ENCODE results near the gene MAGEA3.

DNA sequence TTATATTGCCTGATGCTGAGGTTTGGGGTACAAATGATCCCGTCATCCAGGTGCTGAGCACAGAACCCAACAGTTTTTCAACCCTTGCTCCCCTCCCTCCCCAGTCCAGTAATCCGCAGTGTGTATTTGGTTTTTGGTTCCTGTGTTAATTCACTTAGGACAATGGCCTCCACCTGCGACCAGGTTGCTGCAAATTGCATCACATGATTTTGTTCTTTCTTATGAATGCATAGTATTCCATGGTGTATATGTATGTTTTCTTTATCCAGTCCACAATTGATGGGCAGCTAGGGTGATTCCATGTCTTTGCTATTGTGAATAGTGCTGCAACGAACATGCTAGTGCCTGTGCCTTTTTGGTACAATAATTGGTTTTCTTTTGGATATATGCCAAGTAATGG lies 35.5 kb upstream of the MAGEA3 start:
- TF ChIP-seq POLR2AphosphoS5 (IDR thresholded peaks at IDR 0.05; ENCODE audit: insufficient read depth, low read depth, low read length), result no peak
- TF ChIP-seq, protein P1, sequence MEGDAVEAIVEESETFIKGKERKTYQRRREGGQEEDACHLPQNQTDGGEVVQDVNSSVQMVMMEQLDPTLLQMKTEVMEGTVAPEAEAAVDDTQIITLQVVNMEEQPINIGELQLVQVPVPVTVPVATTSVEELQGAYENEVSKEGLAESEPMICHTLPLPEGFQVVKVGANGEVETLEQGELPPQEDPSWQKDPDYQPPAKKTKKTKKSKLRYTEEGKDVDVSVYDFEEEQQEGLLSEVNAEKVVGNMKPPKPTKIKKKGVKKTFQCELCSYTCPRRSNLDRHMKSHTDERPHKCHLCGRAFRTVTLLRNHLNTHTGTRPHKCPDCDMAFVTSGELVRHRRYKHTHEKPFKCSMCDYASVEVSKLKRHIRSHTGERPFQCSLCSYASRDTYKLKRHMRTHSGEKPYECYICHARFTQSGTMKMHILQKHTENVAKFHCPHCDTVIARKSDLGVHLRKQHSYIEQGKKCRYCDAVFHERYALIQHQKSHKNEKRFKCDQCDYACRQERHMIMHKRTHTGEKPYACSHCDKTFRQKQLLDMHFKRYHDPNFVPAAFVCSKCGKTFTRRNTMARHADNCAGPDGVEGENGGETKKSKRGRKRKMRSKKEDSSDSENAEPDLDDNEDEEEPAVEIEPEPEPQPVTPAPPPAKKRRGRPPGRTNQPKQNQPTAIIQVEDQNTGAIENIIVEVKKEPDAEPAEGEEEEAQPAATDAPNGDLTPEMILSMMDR (IDR thresholded peaks at IDR 0.05; ENCODE audit: extremely low read depth in 1 of 2, insufficient read depth in 1 of 2, low read depth in 1 of 2, low read length in 2 of 2), result no peak
- TF ChIP-seq, protein P2, sequence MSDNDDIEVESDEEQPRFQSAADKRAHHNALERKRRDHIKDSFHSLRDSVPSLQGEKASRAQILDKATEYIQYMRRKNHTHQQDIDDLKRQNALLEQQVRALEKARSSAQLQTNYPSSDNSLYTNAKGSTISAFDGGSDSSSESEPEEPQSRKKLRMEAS (IDR thresholded peaks at IDR 0.05; ENCODE audit: insufficient read depth, insufficient read length), result no peak
- TF ChIP-seq GATA2 (IDR thresholded peaks at IDR 0.05; ENCODE audit: insufficient read depth, insufficient read length, low read depth, low read length), result no peak
- no peak for TF ChIP-seq JUN (IDR thresholded peaks at IDR 0.05; ENCODE audit: borderline replicate concordance, insufficient read depth, insufficient read length, low read depth)
